SK-N-MC (cell line): ENCODE results near the gene TAL1.

Source experiments
- EZH2 ChIP-seq: fragments of 200-600 bp; sonication (generic); IDR thresholded peaks from one replicate; pipeline ENCODE4 v1.6.1; 2017; ENCODE audit warnings: antibody characterized with exemption
- FOXP2 ChIP-seq: optimal IDR thresholded peaks from 2 replicates; pipeline ENCODE3; 2011; ENCODE audit warnings: mild to moderate bottlenecking, moderate library complexity; ENCODE audit not compliant: insufficient read depth; ENCODE audit errors: extremely low read length, control extremely low read depth

- TF ChIP-seq FOXP2 (no peak), EZH2 (no peak)
Measured at GRCh38 chr1:47262787-47263413, 30.9 kb upstream of the TAL1 start.
